WTC11 (cell line): ENCODE results near the gene ADGRV1. TPM values are rescaled to one million over a fixed set of nuclear protein-coding genes. Genes with fewer than 3 reads are reported as not detected.

Source experiments
- ATAC-seq: fragments of 200-7000 bp; cut with Tn5 transposase; 2 replicates; pipeline ENCODE4 v1.10.0; 2021; ENCODE audit warnings: mild to moderate bottlenecking, moderate library complexity
- CTCF ChIA-PET: fragments of 300-600 bp; sonication (Branson Sonifier 250); formaldehyde crosslinking; loops from one replicate; lab custom pipeline; 2021; ENCODE audit warnings: antibody characterized with exemption; lab: Charles Lee
- POLR2A ChIA-PET: fragments of 350-600 bp; sonication (Branson Sonifier 250); formaldehyde crosslinking; loops from one replicate; lab custom pipeline; 2021; ENCODE audit warnings: antibody characterized with exemption; lab: Charles Lee
- DNase-seq: peaks from one replicate; pipeline ENCODE4 v3.0.0; 2021; ENCODE audit warnings: low spot score
- H3K27ac Mint-ChIP-seq: 2 replicates; pipeline ENCODE4 v1.8.0; 2021; ENCODE audit warnings: mixed read lengths
- H3K27me3 Mint-ChIP-seq: 2 replicates; pipeline ENCODE4 v1.8.0; 2021; ENCODE audit warnings: low read depth, mild to moderate bottlenecking, moderate library complexity, mixed read lengths
- H3K36me3 Mint-ChIP-seq: 2 replicates; pipeline ENCODE4 v1.8.0; 2021; ENCODE audit warnings: mixed read lengths
- H3K4me1 Mint-ChIP-seq: 2 replicates; pipeline ENCODE4 v1.8.0; 2022; ENCODE audit warnings: mixed read lengths
- H3K4me3 Mint-ChIP-seq: 2 replicates; pipeline ENCODE4 v1.8.0; 2021; ENCODE audit warnings: mild to moderate bottlenecking, moderate library complexity, mixed read lengths
- H3K9me3 Mint-ChIP-seq: 2 replicates; pipeline ENCODE4 v1.8.0; 2021; ENCODE audit warnings: mixed read lengths
- ATF1 ChIP-seq: sonication (generic); formaldehyde crosslinking; IDR thresholded peaks from 2 replicates; pipeline ENCODE4 v1.8.1; 2023; ENCODE audit warnings: mild to moderate bottlenecking, moderate library complexity, missing genetic modification reagents
- CREM ChIP-seq: sonication (generic); formaldehyde crosslinking; IDR thresholded peaks from 2 replicates; pipeline ENCODE4 v1.8.1; 2022; ENCODE audit warnings: mild to moderate bottlenecking, missing genetic modification reagents, moderate library complexity
- ELF4 ChIP-seq: sonication (generic); formaldehyde crosslinking; IDR thresholded peaks from 2 replicates; pipeline ENCODE4 v1.8.1; 2022; ENCODE audit warnings: low read depth, mild to moderate bottlenecking, moderate library complexity, missing genetic modification reagents
- JUN ChIP-seq: sonication (generic); formaldehyde crosslinking; IDR thresholded peaks from 2 replicates; pipeline ENCODE4 v1.8.0; 2023; ENCODE audit warnings: mild to moderate bottlenecking, missing genetic modification reagents
- MXD4 ChIP-seq: fragments of 250-450 bp; sonication (Bioruptor Pico); IDR thresholded peaks from 2 replicates; pipeline ENCODE4 v1.8.0; 2021; ENCODE audit warnings: mild to moderate bottlenecking, moderate library complexity, borderline replicate concordance
- OVOL2 ChIP-seq: fragments of 250-450 bp; sonication (Bioruptor Pico); IDR thresholded peaks from 2 replicates; pipeline ENCODE4 v1.9.0; 2021; ENCODE audit warnings: mild to moderate bottlenecking, borderline replicate concordance
- TP53 ChIP-seq: sonication (generic); formaldehyde crosslinking; IDR thresholded peaks from 2 replicates; pipeline ENCODE4 v1.8.1; 2023; ENCODE audit warnings: mild to moderate bottlenecking, missing genetic modification reagents
- ZBTB21 ChIP-seq: sonication (generic); formaldehyde crosslinking; IDR thresholded peaks from 2 replicates; pipeline ENCODE4 v1.8.1; 2023; ENCODE audit warnings: mild to moderate bottlenecking, missing genetic modification reagents, borderline replicate concordance
- ZNF121 ChIP-seq: sonication (generic); formaldehyde crosslinking; IDR thresholded peaks from 2 replicates; pipeline ENCODE4 v1.8.0; 2023; ENCODE audit warnings: missing genetic modification reagents
- total RNA-seq: library from RNA; stranded (reverse); gene quantifications from 3 replicates; pipeline ENCODE4 v1.2.3, GENCODE V29; 2021
- TF ChIP-seq, protein P1 (sequence below): fragments of 250-450 bp; sonication (Bioruptor Pico); IDR thresholded peaks from 2 replicates; pipeline ENCODE4 v2.1.2; 2022; ENCODE audit warnings: mild to moderate bottlenecking, moderate library complexity
- TF ChIP-seq, protein P2 (sequence below): fragments of 250-450 bp; sonication (Bioruptor Pico); IDR thresholded peaks from 2 replicates; pipeline ENCODE4 v1.9.0; 2021; ENCODE audit warnings: mild to moderate bottlenecking
- TF ChIP-seq, protein P3 (sequence below): sonication (generic); formaldehyde crosslinking; IDR thresholded peaks from 2 replicates; pipeline ENCODE4 v1.8.0; 2022; ENCODE audit warnings: mild to moderate bottlenecking, missing genetic modification reagents
- TF ChIP-seq, protein P4 (sequence below): sonication (generic); formaldehyde crosslinking; IDR thresholded peaks from 2 replicates; pipeline ENCODE4 v1.8.0; 2022; ENCODE audit warnings: mild to moderate bottlenecking, missing genetic modification reagents
- TF ChIP-seq, protein P5 (sequence below): sonication (generic); formaldehyde crosslinking; IDR thresholded peaks from 2 replicates; pipeline ENCODE4 v1.8.1; 2023; ENCODE audit warnings: mild to moderate bottlenecking, missing genetic modification reagents, moderate library complexity
- TF ChIP-seq, protein P6 (sequence below): sonication (generic); formaldehyde crosslinking; IDR thresholded peaks from 2 replicates; pipeline ENCODE4 v1.8.0; 2023; ENCODE audit warnings: mild to moderate bottlenecking, missing genetic modification reagents
- TF ChIP-seq, protein P7 (sequence below): sonication (generic); formaldehyde crosslinking; IDR thresholded peaks from 2 replicates; pipeline ENCODE4 v1.8.1; 2023; ENCODE audit warnings: mild to moderate bottlenecking, missing genetic modification reagents, moderate library complexity

Gene ADGRV1
- total RNA-seq, 1 experiment from 2014 or later = 74.5 TPM

DNA sequence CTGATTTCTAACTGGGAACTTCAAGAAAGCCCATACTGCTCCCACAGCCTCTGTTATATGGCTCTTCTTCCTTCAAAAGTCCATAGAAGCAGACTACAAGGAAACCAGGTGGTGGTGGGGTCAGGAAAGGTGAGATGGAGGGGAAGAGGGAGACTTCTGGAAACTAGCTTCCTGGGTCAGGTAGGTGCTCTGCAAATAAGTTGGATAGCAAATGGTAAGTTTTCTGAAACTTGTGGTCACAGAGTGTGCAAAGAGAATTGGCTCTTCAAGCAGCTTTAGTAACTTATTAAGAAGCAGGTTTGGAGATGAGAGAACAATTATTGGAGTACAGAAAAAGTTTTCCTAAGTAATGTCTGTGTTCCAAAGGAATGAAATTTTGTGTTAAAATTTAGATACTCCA, 316.9 kb downstream of the ADGRV1 start (continued):
- TF ChIP-seq, protein P1, sequence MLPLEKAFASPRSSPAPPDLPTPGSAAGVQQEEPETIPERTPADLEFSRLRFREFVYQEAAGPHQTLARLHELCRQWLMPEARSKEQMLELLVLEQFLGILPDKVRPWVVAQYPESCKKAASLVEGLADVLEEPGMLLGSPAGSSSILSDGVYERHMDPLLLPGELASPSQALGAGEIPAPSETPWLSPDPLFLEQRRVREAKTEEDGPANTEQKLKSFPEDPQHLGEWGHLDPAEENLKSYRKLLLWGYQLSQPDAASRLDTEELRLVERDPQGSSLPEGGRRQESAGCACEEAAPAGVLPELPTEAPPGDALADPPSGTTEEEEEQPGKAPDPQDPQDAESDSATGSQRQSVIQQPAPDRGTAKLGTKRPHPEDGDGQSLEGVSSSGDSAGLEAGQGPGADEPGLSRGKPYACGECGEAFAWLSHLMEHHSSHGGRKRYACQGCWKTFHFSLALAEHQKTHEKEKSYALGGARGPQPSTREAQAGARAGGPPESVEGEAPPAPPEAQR (CRISPR knock-in tag) = no peak
- TF ChIP-seq ATF1 (no peak), JUN (CRISPR knock-in tag) (no peak), MXD4 (no peak), TP53 (no peak), ZNF121 (CRISPR knock-in tag) (no peak), CREM (CRISPR knock-in tag) (no peak)
- TF ChIP-seq, protein P2, sequence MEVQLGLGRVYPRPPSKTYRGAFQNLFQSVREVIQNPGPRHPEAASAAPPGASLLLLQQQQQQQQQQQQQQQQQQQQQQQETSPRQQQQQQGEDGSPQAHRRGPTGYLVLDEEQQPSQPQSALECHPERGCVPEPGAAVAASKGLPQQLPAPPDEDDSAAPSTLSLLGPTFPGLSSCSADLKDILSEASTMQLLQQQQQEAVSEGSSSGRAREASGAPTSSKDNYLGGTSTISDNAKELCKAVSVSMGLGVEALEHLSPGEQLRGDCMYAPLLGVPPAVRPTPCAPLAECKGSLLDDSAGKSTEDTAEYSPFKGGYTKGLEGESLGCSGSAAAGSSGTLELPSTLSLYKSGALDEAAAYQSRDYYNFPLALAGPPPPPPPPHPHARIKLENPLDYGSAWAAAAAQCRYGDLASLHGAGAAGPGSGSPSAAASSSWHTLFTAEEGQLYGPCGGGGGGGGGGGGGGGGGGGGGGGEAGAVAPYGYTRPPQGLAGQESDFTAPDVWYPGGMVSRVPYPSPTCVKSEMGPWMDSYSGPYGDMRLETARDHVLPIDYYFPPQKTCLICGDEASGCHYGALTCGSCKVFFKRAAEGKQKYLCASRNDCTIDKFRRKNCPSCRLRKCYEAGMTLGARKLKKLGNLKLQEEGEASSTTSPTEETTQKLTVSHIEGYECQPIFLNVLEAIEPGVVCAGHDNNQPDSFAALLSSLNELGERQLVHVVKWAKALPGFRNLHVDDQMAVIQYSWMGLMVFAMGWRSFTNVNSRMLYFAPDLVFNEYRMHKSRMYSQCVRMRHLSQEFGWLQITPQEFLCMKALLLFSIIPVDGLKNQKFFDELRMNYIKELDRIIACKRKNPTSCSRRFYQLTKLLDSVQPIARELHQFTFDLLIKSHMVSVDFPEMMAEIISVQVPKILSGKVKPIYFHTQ (CRISPR knock-in tag) = no peak

DNA sequence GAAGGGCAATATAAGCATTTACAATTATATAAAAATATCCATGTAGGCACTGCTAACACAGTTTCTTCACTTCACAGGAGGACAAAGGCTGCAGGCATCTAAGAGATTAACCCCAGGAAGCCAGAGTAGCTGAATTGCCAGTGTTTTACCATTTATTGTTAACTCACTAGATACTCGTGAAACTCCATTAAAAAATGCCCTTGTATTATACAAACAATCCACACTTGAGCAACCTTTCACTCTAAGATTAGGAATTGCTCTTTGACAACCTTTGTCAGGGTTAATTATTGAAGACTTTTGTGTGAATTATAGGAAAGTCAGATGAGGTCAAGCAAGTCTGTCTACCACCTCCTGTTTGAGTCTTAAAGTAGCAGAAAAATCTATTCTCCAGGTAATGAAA, 317.8 kb downstream of the ADGRV1 start:
- CTCF ChIA-PET = no interaction called here
- peaks cover 40% of the 10 kb centered on the region for H3K4me1 Mint-ChIP-seq
- TF ChIP-seq ELF4 = no peak
- TF ChIP-seq, protein P3, sequence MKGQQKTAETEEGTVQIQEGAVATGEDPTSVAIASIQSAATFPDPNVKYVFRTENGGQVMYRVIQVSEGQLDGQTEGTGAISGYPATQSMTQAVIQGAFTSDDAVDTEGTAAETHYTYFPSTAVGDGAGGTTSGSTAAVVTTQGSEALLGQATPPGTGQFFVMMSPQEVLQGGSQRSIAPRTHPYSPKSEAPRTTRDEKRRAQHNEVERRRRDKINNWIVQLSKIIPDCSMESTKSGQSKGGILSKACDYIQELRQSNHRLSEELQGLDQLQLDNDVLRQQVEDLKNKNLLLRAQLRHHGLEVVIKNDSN (CRISPR knock-in tag) = no peak
- TF ChIP-seq, protein P4, sequence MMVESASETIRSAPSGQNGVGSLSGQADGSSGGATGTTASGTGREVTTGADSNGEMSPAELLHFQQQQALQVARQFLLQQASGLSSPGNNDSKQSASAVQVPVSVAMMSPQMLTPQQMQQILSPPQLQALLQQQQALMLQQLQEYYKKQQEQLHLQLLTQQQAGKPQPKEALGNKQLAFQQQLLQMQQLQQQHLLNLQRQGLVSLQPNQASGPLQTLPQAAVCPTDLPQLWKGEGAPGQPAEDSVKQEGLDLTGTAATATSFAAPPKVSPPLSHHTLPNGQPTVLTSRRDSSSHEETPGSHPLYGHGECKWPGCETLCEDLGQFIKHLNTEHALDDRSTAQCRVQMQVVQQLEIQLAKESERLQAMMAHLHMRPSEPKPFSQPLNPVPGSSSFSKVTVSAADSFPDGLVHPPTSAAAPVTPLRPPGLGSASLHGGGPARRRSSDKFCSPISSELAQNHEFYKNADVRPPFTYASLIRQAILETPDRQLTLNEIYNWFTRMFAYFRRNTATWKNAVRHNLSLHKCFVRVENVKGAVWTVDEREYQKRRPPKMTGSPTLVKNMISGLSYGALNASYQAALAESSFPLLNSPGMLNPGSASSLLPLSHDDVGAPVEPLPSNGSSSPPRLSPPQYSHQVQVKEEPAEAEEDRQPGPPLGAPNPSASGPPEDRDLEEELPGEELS = no peak
- TF ChIP-seq, protein P5, sequence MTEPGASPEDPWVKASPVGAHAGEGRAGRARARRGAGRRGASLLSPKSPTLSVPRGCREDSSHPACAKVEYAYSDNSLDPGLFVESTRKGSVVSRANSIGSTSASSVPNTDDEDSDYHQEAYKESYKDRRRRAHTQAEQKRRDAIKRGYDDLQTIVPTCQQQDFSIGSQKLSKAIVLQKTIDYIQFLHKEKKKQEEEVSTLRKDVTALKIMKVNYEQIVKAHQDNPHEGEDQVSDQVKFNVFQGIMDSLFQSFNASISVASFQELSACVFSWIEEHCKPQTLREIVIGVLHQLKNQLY = no peak
- no peak for TF ChIP-seq ZBTB21
- TF ChIP-seq, protein P6, sequence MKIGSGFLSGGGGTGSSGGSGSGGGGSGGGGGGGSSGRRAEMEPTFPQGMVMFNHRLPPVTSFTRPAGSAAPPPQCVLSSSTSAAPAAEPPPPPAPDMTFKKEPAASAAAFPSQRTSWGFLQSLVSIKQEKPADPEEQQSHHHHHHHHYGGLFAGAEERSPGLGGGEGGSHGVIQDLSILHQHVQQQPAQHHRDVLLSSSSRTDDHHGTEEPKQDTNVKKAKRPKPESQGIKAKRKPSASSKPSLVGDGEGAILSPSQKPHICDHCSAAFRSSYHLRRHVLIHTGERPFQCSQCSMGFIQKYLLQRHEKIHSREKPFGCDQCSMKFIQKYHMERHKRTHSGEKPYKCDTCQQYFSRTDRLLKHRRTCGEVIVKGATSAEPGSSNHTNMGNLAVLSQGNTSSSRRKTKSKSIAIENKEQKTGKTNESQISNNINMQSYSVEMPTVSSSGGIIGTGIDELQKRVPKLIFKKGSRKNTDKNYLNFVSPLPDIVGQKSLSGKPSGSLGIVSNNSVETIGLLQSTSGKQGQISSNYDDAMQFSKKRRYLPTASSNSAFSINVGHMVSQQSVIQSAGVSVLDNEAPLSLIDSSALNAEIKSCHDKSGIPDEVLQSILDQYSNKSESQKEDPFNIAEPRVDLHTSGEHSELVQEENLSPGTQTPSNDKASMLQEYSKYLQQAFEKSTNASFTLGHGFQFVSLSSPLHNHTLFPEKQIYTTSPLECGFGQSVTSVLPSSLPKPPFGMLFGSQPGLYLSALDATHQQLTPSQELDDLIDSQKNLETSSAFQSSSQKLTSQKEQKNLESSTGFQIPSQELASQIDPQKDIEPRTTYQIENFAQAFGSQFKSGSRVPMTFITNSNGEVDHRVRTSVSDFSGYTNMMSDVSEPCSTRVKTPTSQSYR = no peak
- TF ChIP-seq, protein P7, sequence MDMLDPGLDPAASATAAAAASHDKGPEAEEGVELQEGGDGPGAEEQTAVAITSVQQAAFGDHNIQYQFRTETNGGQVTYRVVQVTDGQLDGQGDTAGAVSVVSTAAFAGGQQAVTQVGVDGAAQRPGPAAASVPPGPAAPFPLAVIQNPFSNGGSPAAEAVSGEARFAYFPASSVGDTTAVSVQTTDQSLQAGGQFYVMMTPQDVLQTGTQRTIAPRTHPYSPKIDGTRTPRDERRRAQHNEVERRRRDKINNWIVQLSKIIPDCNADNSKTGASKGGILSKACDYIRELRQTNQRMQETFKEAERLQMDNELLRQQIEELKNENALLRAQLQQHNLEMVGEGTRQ (CRISPR knock-in tag) = no peak
- TF ChIP-seq OVOL2 (CRISPR knock-in tag) = no peak
- TF ChIP-seq, all 79 proteins: peak for 0
- H3K27ac Mint-ChIP-seq = no peak overlapping the region
- H3K9me3 Mint-ChIP-seq = no peaks in the 10 kb centered on the region
- peaks cover 4% of the 10 kb centered on the region for H3K36me3 Mint-ChIP-seq
- POLR2A ChIA-PET = no interaction called here
- ATAC-seq = no peak
- DNase-seq = no peak
- no peak overlapping the region for H3K4me3 Mint-ChIP-seq
- H3K27me3 Mint-ChIP-seq = no peaks in the 10 kb centered on the region
